ENCODE measurements around the gene MTF1. TPM values are rescaled to one million over a fixed set of nuclear protein-coding genes. Genes with fewer than 3 reads are reported as not detected.
A peak's percentile ranks its signal among the peaks of the same experiment; 100 is the strongest.

The MTF1 gene
- total RNA-seq, 2 experiments from 2014 or later, result 22.4 to 27.7 TPM

- CTCF ChIA-PET, result interaction anchor here (1.4 kb wide), 1 partner anchor 31 kb away, joined by 4 read pairs; the partner anchor contains the start of gene MTF1
- ATAC-seq (no peak), DNase-seq (no peak)
- Mint-ChIP-seq H3K27me3 (ENCODE audit: low read depth) (no peaks in the 10 kb centered on the region), H3K4me1 (ENCODE audit: low read depth) (no peaks in the 10 kb centered on the region), H3K9me3 (ENCODE audit: insufficient read depth) (no peaks in the 10 kb centered on the region), H3K36me3 (ENCODE audit: low read depth) (peaks cover 35% of the 10 kb centered on the region), H3K27ac (no peak overlapping the region), H3K4me3 (no peak overlapping the region)
- POLR2A ChIA-PET, result no interaction called here
Measured at GRCh38 chr1:37828410-37829074, 30.9 kb downstream of the MTF1 start.

DNA sequence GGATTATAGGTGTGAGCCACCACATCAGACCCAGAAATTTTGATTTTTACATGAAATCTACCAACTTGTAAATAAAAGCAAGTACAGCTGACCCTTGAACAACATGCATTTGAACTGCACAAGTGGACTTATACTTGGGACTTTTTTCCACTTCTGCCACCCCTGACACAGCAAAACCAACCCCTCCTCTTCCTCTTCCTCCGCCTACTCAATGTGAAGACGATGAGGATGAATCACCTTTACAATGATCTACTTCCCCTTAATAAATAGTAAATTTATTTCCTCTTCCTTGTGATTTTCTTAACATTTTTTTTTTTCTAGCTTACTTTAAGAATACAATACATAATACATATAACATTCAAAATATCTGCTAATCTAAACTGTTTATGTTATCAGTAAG is 33.9 kb downstream of the MTF1 start:
- CTCF ChIA-PET, result interaction anchor here (0.7 to 2.0 kb wide), 3 partner anchors 8 to 26 kb away, joined by 3 to 5 read pairs (median 4); no protein-coding TSS in a partner anchor
- H3K4me3 Mint-ChIP-seq, result no peak overlapping the region
- DNase-seq (no peak), ATAC-seq (no peak)
- H3K27ac Mint-ChIP-seq, result no peak overlapping the region
- no peaks in the 10 kb centered on the region for H3K4me1 Mint-ChIP-seq (ENCODE audit: low read depth)
- H3K27me3 Mint-ChIP-seq (ENCODE audit: low read depth), result no peaks in the 10 kb centered on the region
- H3K36me3 Mint-ChIP-seq (ENCODE audit: low read depth), result peaks cover 41% of the 10 kb centered on the region
- no peaks in the 10 kb centered on the region for H3K9me3 Mint-ChIP-seq (ENCODE audit: insufficient read depth)
- POLR2A ChIA-PET, result interaction anchor here (2.5 kb wide), 1 partner anchor 34 kb away, joined by 8 read pairs; the partner anchor contains the start of gene MTF1

DNA sequence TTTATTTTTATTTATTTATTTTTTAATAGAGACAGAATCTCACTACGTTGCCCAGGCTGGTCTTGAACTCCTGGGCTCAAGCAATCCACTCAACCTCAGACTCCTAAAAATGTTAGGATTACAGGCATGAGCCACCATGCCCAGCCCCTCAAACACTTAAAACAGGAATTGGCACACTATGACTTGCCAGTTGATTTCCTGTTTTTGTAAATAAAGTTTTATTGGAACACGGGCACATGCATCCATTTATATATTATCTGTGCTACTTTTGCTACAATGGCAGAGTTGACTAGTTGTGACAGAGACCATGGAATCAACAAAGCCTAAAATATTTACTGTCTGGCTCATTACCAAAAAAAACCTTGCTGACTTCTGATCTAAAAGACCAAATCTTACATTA is 35.4 kb downstream of the MTF1 start:
- no peaks in the 10 kb centered on the region for H3K4me1 Mint-ChIP-seq (ENCODE audit: low read depth)
- ChIA-PET POLR2A (no interaction called here), CTCF (interaction anchor here (0.7 kb wide), 1 partner anchor 22 kb away, joined by 3 read pairs; no protein-coding TSS in a partner anchor)
- no peak for ATAC-seq
- DNase-seq, result no peak
- H3K9me3 Mint-ChIP-seq (ENCODE audit: insufficient read depth), result no peaks in the 10 kb centered on the region
- peaks cover 41% of the 10 kb centered on the region for H3K36me3 Mint-ChIP-seq (ENCODE audit: low read depth)
- H3K27me3 Mint-ChIP-seq (ENCODE audit: low read depth), result no peaks in the 10 kb centered on the region
- H3K4me3 Mint-ChIP-seq, result no peak overlapping the region
- H3K27ac Mint-ChIP-seq, result no peak overlapping the region

- ChIA-PET POLR2A (interaction anchor here (0.6 to 1.6 kb wide), 2 partner anchors 15 to 123 kb away, joined by 4 read pairs; partner anchors contain the start of genes C1orf122, INPP5B and YRDC), CTCF (interaction anchor here (0.7 to 2.0 kb wide), 3 partner anchors 15 to 36 kb away, joined by 3 to 8 read pairs (median 3); partner anchors contain the start of genes MTF1 and YRDC)
- Mint-ChIP-seq H3K4me3 (no peak overlapping the region), H3K27me3 (ENCODE audit: low read depth) (no peaks in the 10 kb centered on the region), H3K4me1 (ENCODE audit: low read depth) (no peaks in the 10 kb centered on the region), H3K36me3 (ENCODE audit: low read depth) (peaks cover 37% of the 10 kb centered on the region), H3K27ac (peak overlapping the region; percentile 22), H3K9me3 (ENCODE audit: insufficient read depth) (no peaks in the 10 kb centered on the region)
- ATAC-seq (no peak), DNase-seq (no peak)
Measured at GRCh38 chr1:37822906-37823815, 36.2 kb downstream of the MTF1 start.

DNA sequence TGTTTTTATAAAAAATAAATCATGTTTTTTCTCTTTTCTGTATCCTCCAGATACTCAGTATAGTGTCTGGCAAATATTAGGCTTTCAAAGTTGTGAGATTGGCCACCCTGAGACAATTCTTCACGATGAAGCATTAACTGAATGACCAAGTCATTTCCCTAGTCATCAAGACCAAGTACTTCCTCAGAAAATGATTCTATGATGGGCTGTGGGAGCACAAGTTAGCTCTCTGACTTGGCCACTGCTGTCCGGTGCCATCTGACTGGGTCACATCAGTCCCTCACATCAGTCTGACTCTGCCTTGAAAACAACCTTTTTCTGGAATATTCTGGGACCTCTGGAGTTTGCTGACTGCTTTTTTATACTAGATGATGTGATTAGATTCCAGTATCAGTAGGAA is 37.9 kb downstream of the MTF1 start:
- H3K27me3 Mint-ChIP-seq (ENCODE audit: low read depth), result no peaks in the 10 kb centered on the region
- ChIA-PET POLR2A (no interaction called here), CTCF (interaction anchor here (1.8 to 2.0 kb wide), 2 partner anchors 38 kb away, joined by 8 read pairs; partner anchors contain the start of gene MTF1)
- no peaks in the 10 kb centered on the region for H3K4me1 Mint-ChIP-seq (ENCODE audit: low read depth)
- no peak overlapping the region for H3K27ac Mint-ChIP-seq
- no peak overlapping the region for H3K4me3 Mint-ChIP-seq
- ATAC-seq, result no peak
- no peak for DNase-seq
- peaks cover 31% of the 10 kb centered on the region for H3K36me3 Mint-ChIP-seq (ENCODE audit: low read depth)
- H3K9me3 Mint-ChIP-seq (ENCODE audit: insufficient read depth), result no peaks in the 10 kb centered on the region

GRCh38 chr1:37817481-37817880 is 41.9 kb downstream of the MTF1 start:
- no peaks in the 10 kb centered on the region for H3K9me3 Mint-ChIP-seq (ENCODE audit: insufficient read depth)
- ATAC-seq, result no peak
- no peaks in the 10 kb centered on the region for H3K27me3 Mint-ChIP-seq (ENCODE audit: low read depth)
- H3K36me3 Mint-ChIP-seq (ENCODE audit: low read depth), result peaks cover 38% of the 10 kb centered on the region
- H3K27ac Mint-ChIP-seq, result no peak overlapping the region
- ChIA-PET POLR2A (interaction anchor here (2.4 kb wide), 1 partner anchor 10 kb away, joined by 10 read pairs; the partner anchor contains the start of genes C1orf122 and YRDC), CTCF (interaction anchor here (1.4 to 7.8 kb wide), 4 partner anchors 8 to 42 kb away, joined by 3 to 46 read pairs (median 4); partner anchors contain the start of gene MTF1)
- DNase-seq, result no peak
- no peaks in the 10 kb centered on the region for H3K4me1 Mint-ChIP-seq (ENCODE audit: low read depth)
- H3K4me3 Mint-ChIP-seq, result no peak overlapping the region

DNA sequence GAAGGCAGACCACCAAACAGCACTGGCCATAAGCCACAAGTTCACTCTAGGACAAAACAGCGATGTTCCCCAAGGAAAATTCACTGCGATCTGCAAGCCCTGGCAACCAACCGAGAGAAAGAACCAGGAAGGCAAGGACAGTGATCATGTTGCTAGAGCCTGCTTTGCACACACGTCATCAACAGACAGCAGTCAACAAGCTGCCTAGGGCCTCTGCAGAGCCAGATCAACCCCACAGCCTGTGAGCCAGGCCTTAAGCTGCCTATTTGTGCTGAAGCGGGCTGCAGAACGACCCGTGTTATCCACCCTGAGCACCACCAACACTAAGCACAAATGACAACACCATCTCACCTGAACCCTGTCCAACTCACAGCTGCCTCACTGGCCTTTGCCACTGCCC is 45.1 kb downstream of the MTF1 start:
- Mint-ChIP-seq H3K4me1 (ENCODE audit: low read depth) (peaks cover 7% of the 10 kb centered on the region), H3K36me3 (ENCODE audit: low read depth) (peaks cover 19% of the 10 kb centered on the region), H3K27me3 (ENCODE audit: low read depth) (no peaks in the 10 kb centered on the region), H3K4me3 (no peak overlapping the region), H3K9me3 (ENCODE audit: insufficient read depth) (no peaks in the 10 kb centered on the region), H3K27ac (peak overlapping the region; percentile 34)
- DNase-seq (no peak), ATAC-seq (no peak)
- POLR2A ChIA-PET, result no interaction called here
- CTCF ChIA-PET, result interaction anchor here (7.8 kb wide), 1 partner anchor 46 kb away, joined by 46 read pairs; the partner anchor contains the start of gene MTF1

- Mint-ChIP-seq H3K4me1 (ENCODE audit: low read depth) (peaks cover 13% of the 10 kb centered on the region), H3K27ac (no peak overlapping the region), H3K27me3 (ENCODE audit: low read depth) (no peaks in the 10 kb centered on the region), H3K9me3 (ENCODE audit: insufficient read depth) (no peaks in the 10 kb centered on the region), H3K36me3 (ENCODE audit: low read depth) (peaks cover 22% of the 10 kb centered on the region), H3K4me3 (no peak overlapping the region)
- CTCF ChIA-PET, result interaction anchor here (7.8 kb wide), 1 partner anchor 46 kb away, joined by 46 read pairs; the partner anchor contains the start of gene MTF1
- no peak for DNase-seq
- POLR2A ChIA-PET, result no interaction called here
- ATAC-seq, result no peak
Measured at GRCh38 chr1:37813529-37814145, 45.8 kb downstream of the MTF1 start.

DNA sequence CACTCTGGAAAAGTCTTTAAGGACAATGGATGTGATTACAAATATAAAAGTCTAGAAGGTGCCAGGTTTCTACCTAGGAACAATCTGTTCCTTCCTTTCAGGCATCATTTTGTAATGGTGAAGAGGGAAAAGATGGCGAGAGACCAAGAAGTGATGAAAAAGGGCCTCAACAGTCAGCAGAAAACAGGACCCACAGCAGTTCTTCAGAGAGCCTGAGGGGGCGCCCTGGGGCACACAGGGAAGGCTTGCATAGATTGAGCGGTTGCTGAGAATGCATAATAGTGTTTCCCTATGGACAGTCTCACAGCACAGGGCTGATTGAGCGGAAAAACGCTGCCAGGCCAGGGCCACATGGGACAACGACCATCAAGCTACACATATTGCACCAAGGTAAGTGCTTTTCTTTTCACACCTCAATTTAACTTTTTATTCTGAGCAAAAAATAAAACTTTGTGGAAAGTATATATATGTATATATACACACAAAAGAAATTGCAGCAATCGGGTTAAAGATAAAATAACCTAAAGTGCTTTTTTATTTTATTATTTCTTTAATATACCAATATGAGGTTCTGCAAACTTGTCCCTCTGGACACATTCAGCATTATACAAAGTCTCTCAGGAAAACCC is 48.3 kb downstream of the MTF1 start:
- H3K4me1 Mint-ChIP-seq (ENCODE audit: low read depth), result peaks cover 25% of the 10 kb centered on the region
- no peaks in the 10 kb centered on the region for H3K9me3 Mint-ChIP-seq (ENCODE audit: insufficient read depth)
- peak; percentile 71 for DNase-seq
- peaks cover 28% of the 10 kb centered on the region for H3K36me3 Mint-ChIP-seq (ENCODE audit: low read depth)
- CTCF ChIA-PET, result interaction anchor here (0.9 to 7.8 kb wide), 3 partner anchors 28 to 63 kb away, joined by 3 to 46 read pairs (median 4); partner anchors contain the start of gene MTF1
- H3K4me3 Mint-ChIP-seq, result no peak overlapping the region
- ATAC-seq, result no peak
- H3K27ac Mint-ChIP-seq, result no peak overlapping the region
- H3K27me3 Mint-ChIP-seq (ENCODE audit: low read depth), result no peaks in the 10 kb centered on the region
- POLR2A ChIA-PET, result no interaction called here

- Mint-ChIP-seq H3K4me1 (ENCODE audit: low read depth) (peaks cover 34% of the 10 kb centered on the region), H3K27ac (no peak overlapping the region), H3K4me3 (no peak overlapping the region), H3K9me3 (ENCODE audit: insufficient read depth) (no peaks in the 10 kb centered on the region), H3K27me3 (ENCODE audit: low read depth) (no peaks in the 10 kb centered on the region), H3K36me3 (ENCODE audit: low read depth) (peaks cover 32% of the 10 kb centered on the region)
- ATAC-seq (no peak), DNase-seq (no peak)
- POLR2A ChIA-PET, result no interaction called here
- CTCF ChIA-PET, result no interaction called here
Measured at GRCh38 chr1:37809942-37810341, 49.5 kb downstream of the MTF1 start.
